Osteoblast (primary cell): ENCODE data around the gene CASZ1. TPM values are rescaled to one million over a fixed set of nuclear protein-coding genes. Genes with fewer than 3 reads are reported as not detected.

Experiments used
- DNase-seq: peaks from one replicate; pipeline ENCODE4 v3.0.0; 2011; ENCODE audit warnings: low spot score, mixed read lengths; ENCODE audit not compliant: insufficient read length; ENCODE audit errors: missing footprints
- H2AFZ ChIP-seq: 2 replicates; pipeline ENCODE4 v1.6.0; 2011; ENCODE audit warnings: mild to moderate bottlenecking, low read length
- H3K27ac ChIP-seq: 2 replicates; pipeline ENCODE4 v1.5.1; 2011; ENCODE audit warnings: mild to moderate bottlenecking, low read depth, low read length, moderate library complexity
- H3K27me3 ChIP-seq: 2 replicates; pipeline ENCODE4 v1.6.0; 2012; ENCODE audit warnings: mild to moderate bottlenecking, control low read depth, inconsistent platforms, low read length, moderate library complexity; ENCODE audit not compliant: insufficient read depth
- H3K36me3 ChIP-seq: 2 replicates; pipeline ENCODE4 v1.5.1; 2011; ENCODE audit warnings: mild to moderate bottlenecking, low read length, control low read depth, moderate library complexity; ENCODE audit not compliant: insufficient read depth
- H3K4me1 ChIP-seq: 2 replicates; pipeline ENCODE4 v1.5.1; 2011; ENCODE audit warnings: mild to moderate bottlenecking, low read length, control low read depth, moderate library complexity; ENCODE audit not compliant: insufficient read depth
- H3K4me2 ChIP-seq: 2 replicates; pipeline ENCODE4 v1.6.0; 2011; ENCODE audit warnings: mild to moderate bottlenecking, low read length; ENCODE audit not compliant: insufficient read depth
- H3K4me3 ChIP-seq: fragments of 200-600 bp; sonication (generic); 3 replicates; pipeline ENCODE4 v1.5.1; 2012; ENCODE audit warnings: mild to moderate bottlenecking, low read length, inconsistent platforms; ENCODE audit not compliant: insufficient read depth
- H3K79me2 ChIP-seq: 2 replicates; pipeline ENCODE4 v1.6.0; 2012; ENCODE audit warnings: mild to moderate bottlenecking, low read length, control low read depth, inconsistent platforms; ENCODE audit not compliant: insufficient read depth
- H3K9me3 ChIP-seq: 2 replicates; pipeline ENCODE4 v1.5.1; 2011; ENCODE audit warnings: low read depth, low read length, control low read depth
- H4K20me1 ChIP-seq: 2 replicates; pipeline ENCODE4 v1.6.0; 2012; ENCODE audit warnings: mild to moderate bottlenecking, low read length, control low read depth; ENCODE audit not compliant: insufficient read depth
- CTCF ChIP-seq: IDR thresholded peaks from 2 replicates; pipeline ENCODE4 v1.5.1; 2011; ENCODE audit warnings: mild to moderate bottlenecking, low read depth, low read length, moderate library complexity; ENCODE audit errors: extremely low read depth
- total RNA-seq: library from RNA; depleted of rRNA; stranded (reverse); fragments of >200 nt; gene quantifications from 2 replicates; pipeline ENCODE4 v1.2.3, GENCODE V29; 2012

Gene CASZ1
- total RNA-seq, 1 donor: 0.36 TPM

DNA sequence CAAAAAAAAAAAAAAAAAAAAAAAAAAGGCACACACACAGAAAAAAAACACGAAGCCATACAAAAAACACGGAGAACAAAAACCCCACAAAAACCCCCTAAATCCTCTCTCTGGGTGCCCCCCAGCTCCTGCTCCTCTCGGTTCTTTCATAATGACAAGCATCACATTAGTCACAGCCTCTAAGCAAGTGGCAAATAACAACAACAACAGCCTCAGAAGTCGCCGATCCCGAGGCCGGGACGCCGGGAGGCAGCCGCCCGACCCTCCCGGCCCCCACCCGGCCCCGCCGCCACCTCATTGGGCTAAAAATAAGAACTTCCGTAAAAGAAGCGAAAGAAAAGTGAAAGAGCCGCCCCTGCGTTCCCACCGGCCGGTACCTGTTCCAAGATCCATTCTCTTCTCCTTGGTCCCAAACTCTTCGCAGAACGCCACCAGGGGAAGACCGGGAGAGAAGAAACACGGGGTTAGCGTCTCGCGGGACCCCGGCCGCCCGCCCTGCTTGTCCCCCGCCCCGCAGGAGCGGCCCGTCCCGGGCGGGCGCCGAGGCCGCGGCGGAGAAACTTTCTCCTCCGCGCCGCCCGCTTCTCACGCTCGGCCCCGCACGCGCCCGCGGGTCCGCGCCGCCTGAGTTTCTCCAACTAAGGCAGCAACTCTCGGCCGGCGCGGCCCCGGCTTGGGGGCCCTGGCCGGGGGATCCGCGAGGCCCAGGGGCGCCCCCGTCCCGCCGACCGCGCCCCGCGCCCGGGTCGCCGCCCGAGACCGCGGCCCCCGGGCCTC is 102.8 kb downstream of the CASZ1 start:
- H3K79me2 ChIP-seq: no peaks in the 10 kb centered on the region
- peak overlapping the region; percentile 77 for H3K4me3 ChIP-seq
- H3K4me2 ChIP-seq: peak overlapping the region; percentile 77
- peaks cover 7% of the 10 kb centered on the region for H3K4me1 ChIP-seq
- peak overlapping the region; percentile 74 for H2AFZ ChIP-seq
- no peak overlapping the region for H3K27ac ChIP-seq
- H3K27me3 ChIP-seq: peaks cover 18% of the 10 kb centered on the region
- H3K36me3 ChIP-seq: no peaks in the 10 kb centered on the region
- H4K20me1 ChIP-seq: no peaks in the 10 kb centered on the region
- H3K9me3 ChIP-seq: no peaks in the 10 kb centered on the region
- no peak for TF ChIP-seq CTCF
- DNase-seq: peak; percentile 96

GRCh38 chr1:10693152-10693496 is 103.3 kb downstream of the CASZ1 start:
- Histone ChIP-seq H3K79me2 (no peaks in the 10 kb centered on the region), H3K4me1 (peaks cover 7% of the 10 kb centered on the region), H3K36me3 (no peaks in the 10 kb centered on the region), H3K9me3 (no peaks in the 10 kb centered on the region), H3K4me3 (no peak overlapping the region), H2AFZ (no peak overlapping the region), H3K27ac (no peak overlapping the region), H3K27me3 (peaks cover 14% of the 10 kb centered on the region), H4K20me1 (no peaks in the 10 kb centered on the region), H3K4me2 (peak overlapping the region; percentile 77)
- no peak for TF ChIP-seq CTCF
- peak; percentile 72 for DNase-seq

- Histone ChIP-seq H3K79me2 (no peaks in the 10 kb centered on the region), H4K20me1 (no peaks in the 10 kb centered on the region), H2AFZ (no peak overlapping the region), H3K4me1 (peaks cover 12% of the 10 kb centered on the region), H3K4me2 (no peak overlapping the region), H3K4me3 (no peak overlapping the region), H3K27ac (no peak overlapping the region), H3K27me3 (peaks cover 10% of the 10 kb centered on the region), H3K9me3 (no peaks in the 10 kb centered on the region), H3K36me3 (no peaks in the 10 kb centered on the region)
- DNase-seq: no peak
- peak; percentile 8 for TF ChIP-seq CTCF
Observed at GRCh38 chr1:10692401-10693021, 103.9 kb downstream of the CASZ1 start.

GRCh38 chr1:10691740-10692125 is 104.7 kb downstream of the CASZ1 start:
- Histone ChIP-seq H4K20me1 (no peaks in the 10 kb centered on the region), H3K27me3 (peaks cover 8% of the 10 kb centered on the region), H3K27ac (no peak overlapping the region), H3K4me2 (no peak overlapping the region), H3K79me2 (no peaks in the 10 kb centered on the region), H3K9me3 (no peaks in the 10 kb centered on the region), H3K4me3 (no peak overlapping the region), H3K36me3 (no peaks in the 10 kb centered on the region), H3K4me1 (peaks cover 12% of the 10 kb centered on the region), H2AFZ (no peak overlapping the region)
- DNase-seq: peak; percentile 95
- TF ChIP-seq CTCF: no peak
